Daoy (cell line): ENCODE results near the gene PDE3A. TPM values are rescaled to one million over a fixed set of nuclear protein-coding genes. Genes with fewer than 3 reads are reported as not detected.

ENCODE experiments used
- DNase-seq: peaks from one replicate; pipeline ENCODE4 v3.0.0-alpha.2; 2015; ENCODE audit warnings: low read depth
- total RNA-seq: library from RNA; depleted of rRNA; stranded (reverse); fragments of >200 nt; shearing (Covaris generic); gene quantifications from 2 replicates; pipeline ENCODE4 v1.2.3, GENCODE V29; 2014

PDE3A gene
- total RNA-seq, 1 experiment from 2014 or later = 0.17 TPM

DNA sequence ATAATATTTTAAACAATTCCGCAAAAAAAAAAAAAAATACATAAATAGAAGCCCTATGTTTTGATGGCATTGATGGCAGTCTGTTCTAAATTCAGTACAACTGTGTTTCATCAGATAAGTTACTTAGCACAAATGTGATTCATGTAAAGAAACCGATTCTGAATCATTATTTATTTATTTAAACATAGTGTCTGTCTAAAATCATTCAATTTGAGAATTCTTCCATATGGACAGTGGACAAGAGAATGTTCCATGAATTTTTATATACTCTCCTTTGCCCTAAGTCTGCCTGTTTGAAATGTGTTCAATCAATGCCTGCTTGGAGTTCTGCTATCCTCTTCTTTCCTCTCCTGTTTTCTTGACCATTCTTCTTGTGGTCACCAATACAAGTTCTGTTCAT is 126.5 kb downstream of the PDE3A start:
- no peak for DNase-seq

DNA sequence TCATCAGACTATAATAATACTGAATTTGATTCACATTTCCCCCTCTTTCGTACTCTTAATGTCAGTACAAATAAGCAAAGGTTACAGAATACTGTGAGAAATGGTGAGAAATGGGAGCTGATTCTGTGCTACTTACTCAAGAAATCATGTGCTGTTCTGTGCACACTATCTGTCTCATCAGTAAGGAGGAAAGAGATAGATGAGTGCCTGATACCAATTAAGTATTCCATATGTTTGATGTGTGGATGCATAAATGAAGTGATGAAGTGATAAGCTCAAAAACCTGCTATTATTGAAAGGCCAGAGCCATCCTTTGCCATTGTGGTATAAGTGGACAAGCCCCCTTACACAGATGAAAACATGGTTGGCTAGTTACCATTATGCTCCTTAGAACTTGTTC is 127.7 kb downstream of the PDE3A start:
- no peak for DNase-seq

DNA sequence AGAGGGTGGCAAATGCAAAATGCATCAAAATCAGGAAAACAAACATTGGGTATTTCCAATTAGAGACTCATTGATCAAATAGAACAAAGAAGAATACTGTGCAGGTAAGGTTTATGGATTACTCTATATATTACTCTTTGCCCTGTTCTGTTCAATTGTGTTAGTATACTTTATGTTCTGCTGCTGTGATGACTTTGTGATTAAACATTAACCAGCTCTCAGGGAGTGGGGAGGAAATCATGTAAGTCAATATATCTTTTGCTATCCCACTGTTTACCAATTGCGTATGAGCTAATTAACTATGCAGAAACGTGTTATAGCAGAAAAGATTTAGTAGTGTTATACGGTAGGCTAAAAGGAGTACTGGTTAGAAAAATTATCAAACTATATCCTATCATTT is 129.4 kb downstream of the PDE3A start:
- DNase-seq = no peak

DNA sequence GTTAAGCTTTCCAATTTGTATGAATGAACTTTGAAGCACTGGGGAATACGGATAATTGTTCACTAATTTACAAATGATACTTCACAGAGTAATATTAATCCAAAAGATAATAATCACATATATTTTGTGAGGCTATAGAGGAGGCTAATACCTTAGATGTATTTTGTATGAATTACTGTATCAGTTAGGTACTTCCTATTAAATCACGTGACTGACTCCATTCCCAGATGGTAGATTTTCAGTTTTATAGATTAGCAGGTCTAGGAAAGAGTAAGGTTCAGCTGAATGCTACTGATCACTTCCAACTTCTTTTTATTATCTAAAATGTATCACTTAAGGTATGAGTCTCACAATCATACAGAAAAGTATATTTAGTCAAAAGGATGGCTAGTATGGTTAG is 133.6 kb downstream of the PDE3A start:
- DNase-seq = no peak

DNA sequence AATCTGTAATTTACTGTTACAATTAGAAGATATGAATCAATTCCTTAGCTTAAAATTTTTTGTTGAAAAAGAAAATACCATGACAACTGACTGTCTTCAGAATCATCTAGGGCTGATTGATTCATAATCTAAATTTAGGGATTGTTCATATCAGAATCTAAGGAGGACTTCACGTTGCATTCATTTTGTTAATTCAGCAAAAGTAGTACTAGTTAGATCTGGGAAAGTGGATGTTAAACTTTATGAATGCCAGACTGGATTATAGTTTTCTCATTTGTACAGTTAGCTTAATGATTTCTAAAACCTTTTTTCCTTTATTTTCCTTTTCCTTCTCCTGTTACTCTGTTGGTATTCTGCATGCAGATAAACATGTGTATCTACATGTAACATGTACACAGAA is 135.5 kb downstream of the PDE3A start:
- no peak for DNase-seq

DNA sequence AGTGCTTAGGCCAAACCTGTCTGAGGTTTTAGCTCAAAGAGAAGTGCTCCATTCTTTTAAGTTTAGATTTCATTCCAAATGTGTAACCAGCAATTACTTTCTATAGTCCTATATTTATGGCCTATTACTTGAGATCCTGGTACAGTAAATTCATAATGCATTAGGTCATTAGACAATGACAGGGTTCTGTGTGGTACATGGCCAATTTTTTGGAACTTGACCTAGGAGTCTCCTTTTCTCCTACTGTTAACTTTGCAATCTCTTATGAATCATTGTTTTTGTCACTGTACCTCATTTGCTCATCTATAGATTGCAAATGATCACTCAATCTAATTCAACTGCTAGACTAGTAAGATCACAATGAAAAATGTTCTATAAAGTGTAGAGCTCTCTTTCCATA is 136.7 kb downstream of the PDE3A start:
- no peak for DNase-seq

DNA sequence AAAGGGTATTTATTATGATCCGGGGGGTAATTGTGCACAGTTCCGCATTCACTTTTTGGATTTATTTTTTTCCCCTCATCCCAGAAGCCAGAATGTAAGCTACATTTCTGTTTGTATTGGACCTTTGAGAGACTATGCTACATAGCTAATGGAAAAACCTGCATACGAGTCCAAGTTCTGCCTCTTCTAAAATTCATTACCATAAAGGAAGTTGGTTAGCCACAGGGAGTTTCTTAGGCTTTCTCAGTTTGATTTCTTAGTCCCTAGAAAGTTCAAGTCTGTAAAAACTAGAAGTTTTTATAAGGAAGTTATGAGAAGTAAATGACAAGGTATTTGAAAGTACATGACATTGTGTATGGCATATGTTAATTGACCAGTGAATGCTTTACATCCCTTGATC is 138.7 kb downstream of the PDE3A start:
- DNase-seq = no peak

DNA sequence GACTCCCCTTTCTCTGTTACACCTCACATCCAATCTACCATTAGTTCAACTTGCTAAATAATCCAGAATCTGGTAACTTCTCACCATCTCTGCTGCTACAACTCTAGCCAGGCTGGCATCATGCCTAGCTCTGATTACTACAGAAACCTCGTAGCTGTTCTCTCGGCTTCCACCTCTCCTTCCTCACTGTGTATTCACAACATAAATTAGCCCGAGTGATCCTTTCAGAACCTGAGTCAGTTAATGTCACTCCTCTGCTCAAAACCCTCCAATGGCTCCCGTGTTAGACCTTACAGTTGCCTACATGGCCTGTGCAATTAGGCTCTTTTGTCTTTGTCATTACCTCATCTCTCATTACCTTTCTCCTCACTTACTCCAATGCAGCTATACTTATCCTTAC is 139.4 kb downstream of the PDE3A start:
- DNase-seq = no peak

DNA sequence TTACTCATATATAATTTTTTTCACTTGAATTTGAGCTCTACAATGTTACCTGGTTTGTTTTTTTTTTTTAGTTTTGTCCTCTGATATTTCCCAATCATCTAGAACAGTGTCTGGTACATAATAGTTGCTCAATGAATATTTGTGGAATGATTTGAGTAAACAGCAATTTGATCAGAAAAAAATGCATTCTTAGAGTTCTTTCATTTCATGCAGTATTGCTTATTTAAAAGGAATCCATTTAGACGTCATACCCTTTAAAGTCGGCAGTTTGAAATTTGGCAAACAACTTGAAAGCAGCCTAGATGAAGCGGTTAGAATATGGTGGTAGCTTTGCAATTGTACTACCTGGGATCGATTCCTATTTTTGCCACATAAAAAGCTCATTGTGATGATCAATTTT is 140.0 kb downstream of the PDE3A start:
- no peak for DNase-seq

DNA sequence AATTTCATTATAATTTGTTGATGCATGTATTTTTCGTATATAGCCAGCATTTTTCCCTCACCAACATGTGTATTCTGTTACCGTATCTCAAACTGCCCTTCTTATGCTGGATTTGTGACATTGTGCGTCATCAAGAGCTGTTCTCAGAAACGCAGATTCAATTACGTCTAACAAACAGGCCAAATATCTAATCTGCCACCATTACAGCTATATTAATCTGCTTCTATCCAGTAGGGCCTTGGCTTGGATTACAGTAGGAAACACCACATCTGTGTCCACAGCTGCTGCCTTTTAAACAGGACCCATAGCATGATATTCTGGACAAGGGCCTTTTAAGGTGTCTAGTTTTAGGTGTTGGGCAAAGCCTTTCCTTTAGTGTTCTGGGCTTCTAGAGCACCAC is 140.6 kb downstream of the PDE3A start:
- no peak for DNase-seq

DNA sequence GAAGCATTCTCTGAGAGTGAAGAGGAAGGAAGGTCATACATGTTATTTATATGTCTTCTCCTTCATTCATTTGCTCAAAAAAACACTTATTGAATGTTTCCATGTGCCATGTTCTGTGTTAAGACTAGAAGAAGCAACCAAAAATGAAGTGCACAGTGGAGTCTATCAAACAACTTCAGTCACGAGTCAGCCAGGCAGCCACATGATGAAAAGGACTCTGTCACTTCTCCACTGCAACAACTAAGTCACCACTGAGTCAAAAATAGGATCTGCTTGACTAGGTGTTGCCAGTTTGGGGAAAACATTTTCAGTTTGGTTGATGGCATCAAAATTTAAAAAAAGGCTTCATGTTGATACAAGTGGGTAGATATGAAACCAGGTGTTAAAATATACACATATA is 142.5 kb downstream of the PDE3A start:
- no peak for DNase-seq

DNA sequence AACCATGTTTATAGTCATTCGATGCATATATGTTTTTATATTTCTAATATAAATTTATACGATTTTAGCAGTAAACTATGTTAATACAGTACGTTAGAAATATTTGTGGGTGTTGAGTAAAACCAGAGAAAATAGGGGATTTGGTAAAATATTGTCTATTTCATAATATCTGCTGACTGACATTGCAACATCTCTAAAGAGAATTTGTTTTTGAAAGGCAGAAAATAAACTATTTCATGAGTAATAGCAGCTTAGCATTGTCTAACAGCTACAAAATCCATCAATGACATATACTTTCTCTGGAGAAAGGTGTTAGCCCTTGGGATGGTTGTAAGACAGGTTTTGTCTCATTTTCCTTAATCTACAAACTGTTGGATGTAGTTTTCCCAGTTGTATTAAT is 144.9 kb downstream of the PDE3A start:
- no peak for DNase-seq

DNA sequence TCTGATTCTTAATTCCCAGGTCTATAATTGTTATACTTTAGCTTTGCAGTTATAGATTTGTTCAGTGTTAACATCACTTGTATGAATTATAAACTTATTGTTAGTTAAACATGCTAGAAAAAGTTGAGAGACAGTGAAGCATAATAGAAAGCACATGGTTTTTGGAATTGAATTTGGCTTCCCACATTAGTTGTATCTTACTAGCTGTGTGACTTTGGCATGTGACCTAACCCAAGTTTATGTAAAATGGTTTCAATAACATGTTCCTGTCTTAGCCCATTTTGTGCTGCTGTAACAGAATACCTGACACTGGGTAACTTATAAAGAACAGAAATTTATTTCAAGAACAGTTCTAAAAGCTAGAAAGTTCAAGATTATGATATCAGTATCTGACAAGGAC is 146.3 kb downstream of the PDE3A start:
- DNase-seq = no peak

DNA sequence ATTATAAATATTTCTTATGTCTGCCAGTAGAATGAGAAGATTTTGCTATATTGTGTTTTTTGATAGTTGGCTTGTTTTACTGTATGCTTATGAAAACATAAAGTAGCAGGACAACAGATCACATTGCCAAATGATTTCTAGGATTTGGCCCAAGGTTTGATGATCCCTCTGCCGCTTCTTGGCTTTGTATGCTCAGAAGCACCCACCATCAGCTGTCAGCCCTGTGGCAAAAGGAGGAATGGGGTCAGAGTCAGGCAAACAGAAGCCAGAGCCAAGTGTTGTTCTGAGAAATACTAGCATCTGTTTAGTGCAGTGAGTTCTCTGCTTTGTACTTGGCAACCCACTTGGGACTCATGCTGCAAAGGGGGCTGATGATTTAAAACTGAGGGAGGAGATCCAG is 152.2 kb downstream of the PDE3A start:
- DNase-seq = no peak

DNA sequence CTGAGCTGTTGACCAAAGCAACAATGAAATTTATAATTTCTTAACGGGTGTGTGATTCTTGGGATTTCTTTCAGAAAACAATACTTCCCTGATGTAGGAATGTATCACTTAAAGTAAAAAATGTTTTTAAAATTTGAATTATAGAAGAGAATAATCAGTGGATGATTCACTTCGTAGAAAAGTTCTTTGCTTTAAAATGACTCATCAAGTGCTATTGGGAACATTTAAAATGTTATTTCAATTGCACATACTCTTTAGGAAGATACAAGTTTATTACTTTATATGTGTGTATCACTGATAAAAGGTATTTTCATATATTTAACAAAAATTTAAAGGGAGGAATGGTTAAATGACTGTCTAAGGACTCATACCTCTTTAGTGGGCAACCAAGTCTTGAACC is 155.3 kb downstream of the PDE3A start:
- DNase-seq = no peak

DNA sequence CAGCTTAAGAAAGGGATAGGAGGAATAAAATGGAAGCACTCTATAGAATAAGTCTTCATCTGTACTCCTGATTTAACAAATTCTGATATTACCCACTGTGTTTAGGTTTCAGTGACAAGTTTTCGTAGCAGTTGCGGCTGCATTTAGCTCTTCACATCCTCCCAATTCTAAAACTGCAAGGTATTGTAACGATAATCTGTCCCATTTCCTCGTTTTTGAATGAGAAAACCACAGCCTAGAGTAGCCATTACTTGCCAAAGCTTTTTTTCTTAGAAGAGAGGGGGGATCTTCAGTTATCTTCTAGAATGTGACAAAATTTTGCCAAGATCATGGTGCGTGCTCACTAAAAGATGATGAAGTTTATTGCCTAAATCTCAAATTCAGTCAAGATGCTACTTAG is 155.8 kb downstream of the PDE3A start:
- DNase-seq = no peak

DNA sequence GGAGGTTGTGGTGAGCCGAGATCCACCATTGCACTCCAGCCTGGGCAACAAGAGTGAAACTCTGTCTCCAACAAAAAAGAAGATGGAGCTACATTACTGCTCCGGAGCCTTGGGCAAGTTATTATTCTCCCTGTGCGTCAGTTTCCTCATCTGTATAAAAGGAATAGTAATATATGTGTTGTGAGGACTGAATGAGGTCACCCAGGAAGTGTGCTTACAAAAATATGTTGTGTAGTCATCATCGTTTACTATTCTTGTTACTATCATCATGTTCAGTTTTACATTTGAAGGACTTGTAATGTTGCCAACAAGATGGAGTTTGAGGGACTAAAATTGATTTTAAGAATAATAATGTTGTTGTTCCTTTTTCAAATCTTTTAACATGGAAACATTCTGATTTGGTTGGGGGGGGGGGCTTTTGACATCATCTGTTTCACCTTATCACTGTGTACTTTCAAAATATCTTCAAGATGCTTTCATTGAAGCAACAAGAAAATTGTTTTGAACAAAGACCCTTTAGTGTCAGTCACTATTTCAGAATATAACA is 156.8 kb downstream of the PDE3A start:
- no peak for DNase-seq

DNA sequence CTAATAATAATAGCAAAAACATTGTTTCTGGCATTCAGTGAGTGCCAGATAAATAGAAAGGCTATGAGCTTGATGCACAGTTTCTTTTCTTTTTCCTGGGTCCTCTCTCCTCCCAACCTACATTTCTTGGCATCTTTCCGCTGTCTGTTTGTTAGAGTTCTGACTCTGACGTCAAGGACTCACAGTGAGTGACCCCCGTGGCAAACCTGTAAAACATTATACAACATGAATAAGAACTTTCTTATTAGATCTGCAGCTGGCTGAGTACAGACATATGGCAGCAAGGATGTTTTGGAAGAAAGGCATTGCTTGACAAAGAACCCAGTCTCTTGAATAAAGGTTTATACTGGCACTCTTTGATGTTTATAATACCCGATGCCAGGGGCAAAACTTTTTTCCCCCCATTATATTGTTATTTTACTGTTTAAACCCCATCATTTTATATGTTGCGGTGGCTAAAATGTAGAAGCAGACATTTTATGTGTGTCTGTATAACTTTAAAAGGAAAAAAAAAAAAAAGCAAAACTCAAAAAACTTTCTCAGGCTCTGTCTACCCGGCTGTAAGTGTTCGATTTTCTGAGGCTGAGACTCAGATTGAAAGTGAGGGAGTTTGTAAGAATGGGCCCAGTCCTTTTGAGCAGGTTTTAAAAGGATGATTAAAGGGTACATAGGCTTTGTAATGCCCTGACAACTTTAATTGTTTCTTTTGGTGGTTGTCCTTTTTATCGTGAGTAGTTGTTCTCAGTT is 159.3 kb downstream of the PDE3A start:
- DNase-seq = no peak

DNA sequence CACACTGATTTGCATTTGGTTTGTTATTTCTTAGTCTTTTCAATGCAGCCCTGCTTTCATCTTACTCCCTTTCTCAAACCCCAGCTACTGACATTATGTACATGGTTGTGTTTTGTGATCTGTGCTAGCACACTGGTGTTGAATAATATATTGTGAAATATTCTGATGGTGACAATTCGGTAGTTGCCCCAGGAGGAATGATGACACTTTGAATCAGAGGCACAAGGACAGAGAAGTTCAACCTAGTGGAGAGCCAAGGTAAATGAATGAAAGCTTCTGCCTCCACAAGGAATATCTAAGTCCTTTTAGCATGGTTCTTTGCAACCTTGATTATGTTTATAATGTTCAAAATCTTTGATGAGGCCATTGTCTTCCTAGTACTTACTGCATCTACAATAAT is 159.9 kb downstream of the PDE3A start:
- no peak for DNase-seq

DNA sequence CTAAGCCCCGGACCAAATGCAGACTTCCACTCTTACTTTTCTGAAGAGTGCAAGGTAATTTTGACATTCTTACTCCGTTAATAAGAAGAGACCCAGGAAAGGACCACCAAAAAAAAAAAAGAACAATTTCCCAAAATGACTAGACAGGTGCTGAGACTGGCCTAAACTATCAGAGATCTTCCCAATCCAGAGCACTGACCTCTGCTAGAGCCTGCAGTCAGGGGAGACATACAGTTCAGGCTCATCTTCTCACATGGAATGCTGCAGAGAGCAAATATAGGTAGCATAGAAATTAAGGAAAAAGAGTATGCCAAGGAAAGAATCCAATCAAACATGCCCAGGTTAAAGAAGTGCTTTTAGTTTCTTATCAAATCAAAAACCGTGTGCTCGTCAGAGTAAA is 177.9 kb downstream of the PDE3A start:
- no peak for DNase-seq

DNA sequence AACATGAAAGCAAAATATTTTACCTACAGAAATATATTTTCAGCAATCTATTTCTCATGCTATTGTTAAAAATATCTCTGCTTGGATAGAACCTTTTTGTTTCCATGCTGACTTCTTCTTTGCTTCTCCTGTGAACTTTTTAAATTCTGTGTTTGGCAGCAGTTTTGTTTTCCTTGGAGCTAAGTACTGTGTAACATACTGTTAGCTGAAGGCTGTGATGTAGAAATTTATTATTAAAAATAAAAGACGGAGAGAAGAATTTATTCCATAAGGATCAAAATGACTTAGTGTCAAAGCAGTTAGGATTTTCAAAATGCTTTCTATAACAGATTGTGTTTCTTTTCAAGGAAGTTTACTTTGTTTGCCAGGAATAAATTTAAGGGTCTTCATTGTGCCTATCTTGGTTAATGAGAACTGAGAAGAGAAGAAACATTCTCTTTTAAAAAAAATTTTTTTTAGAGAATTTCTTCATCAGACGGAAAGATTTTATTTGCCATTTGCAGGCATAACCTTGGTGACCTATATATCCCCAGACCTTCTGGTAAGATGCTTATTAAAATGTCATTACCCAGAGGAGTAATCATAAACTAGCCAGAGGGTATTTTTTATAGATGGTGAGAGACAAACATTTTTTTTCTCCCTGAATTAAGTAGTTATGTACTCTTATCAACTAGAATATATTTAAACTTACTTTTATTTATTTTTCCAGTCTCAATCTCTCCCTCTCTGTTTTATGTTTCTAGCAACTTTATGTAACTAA is 179.7 kb downstream of the PDE3A start:
- no peak for DNase-seq

DNA sequence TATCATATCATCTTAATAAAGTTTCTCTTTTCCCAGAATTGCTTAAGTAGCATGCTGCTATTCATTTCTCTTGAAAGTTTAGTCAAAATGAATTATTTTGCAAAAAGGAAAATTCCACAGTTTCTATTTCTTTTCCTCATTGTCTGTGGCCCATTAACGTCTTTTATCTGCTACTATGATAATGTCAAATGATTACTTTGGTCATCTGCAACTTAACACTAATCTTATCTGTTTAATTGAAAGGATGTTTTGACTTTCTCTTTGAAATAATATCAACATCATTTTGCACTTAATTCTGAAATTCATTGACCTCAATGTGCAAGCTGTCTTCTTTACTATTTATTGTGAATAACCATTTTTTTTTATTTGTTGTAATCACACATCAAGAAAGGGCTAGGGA is 180.3 kb downstream of the PDE3A start:
- no peak for DNase-seq

DNA sequence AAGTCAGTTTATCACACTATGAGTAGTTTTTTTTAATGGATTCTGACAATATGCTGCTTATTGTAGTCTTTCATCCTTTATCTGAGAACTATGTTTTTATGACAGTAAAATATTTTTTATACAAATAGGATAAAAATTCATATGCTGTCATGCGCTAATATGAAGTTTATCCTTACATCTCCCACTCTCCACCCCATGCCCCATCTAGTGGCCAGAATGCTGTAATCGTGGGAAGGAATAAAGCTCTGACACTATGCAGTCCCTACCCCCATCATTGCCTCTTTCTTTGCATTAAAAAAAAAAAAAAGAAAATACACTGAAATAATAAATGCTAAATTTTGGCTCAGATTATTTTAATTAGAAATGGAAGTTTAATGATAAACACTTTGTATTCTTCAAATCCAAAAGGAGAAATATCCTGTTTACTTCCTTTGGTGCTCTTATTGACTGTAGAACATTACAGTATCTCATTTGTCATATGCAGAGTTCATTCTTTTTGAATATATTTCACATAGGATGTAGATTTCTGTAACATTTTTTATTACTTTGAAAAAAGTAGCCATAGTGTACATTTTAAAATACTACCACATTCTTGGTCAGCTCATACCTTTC is 180.9 kb downstream of the PDE3A start:
- peak; percentile 6 for DNase-seq
